Measurements from ENCODE around the gene SCD.

- TF ChIP-seq CTCF (IDR thresholded peaks at IDR 0.05): no peak
- TF ChIP-seq POLR2A (IDR thresholded peaks at IDR 0.05): no peak
- TF ChIP-seq POLR2AphosphoS5 (IDR thresholded peaks at IDR 0.05): no peak
Observed at GRCh38 chr10:100395626-100396025, 48.6 kb downstream of the SCD start.
